Measurements from ENCODE around the gene ATL2.

GRCh38 chr2:38260972-38261371, 116.1 kb downstream of the ATL2 start:
- TF ChIP-seq CTCF (IDR thresholded peaks at IDR 0.05) (no peak), POLR2AphosphoS5 (IDR thresholded peaks at IDR 0.05; ENCODE audit: insufficient read depth in 1 of 2, low read depth in 1 of 2) (no peak)
